ENCODE data around the gene UPP2.

The UPP2 gene

DNA sequence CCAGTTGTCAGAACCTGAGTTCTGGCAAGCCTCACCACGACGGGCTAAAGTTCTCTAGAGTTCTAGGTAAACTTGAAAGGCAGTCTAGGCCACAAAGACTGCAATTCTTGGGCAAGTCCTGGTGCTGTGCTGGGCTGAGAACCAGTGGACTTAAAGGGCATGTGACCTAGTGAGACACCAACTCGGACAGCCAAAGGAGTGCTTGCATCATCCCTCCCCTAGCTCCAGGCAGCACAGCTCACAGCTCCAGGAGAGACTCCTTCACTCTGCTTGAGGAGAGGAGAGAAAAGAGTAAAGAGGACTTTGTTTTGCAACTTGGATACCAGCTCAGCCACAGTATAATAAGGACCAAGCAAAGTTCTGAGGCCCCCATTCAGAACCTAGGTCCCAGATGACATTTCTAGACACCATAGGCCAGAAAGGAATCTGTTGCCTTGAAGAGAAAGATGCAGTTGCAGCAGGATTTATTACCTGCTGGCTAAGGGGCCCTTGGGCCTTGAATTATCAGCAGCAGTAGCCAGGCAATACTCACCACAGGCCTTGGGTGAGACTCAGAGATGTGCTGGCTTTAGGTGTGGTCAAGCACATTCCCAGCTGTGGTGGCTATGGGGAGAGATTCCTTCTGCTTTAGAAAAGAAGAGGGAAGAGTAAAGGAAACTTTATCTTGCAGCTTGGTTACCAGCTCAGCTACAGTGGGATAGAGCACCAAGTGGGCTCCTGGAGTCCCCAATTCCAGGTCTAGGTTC lies 51.8 kb downstream of the UPP2 start:
- H3K4me3 ChIP-seq (ENCODE audit: low read length): no peak overlapping the region
- no peaks in the 10 kb centered on the region for H3K9me3 ChIP-seq (ENCODE audit: insufficient read depth, low read length)
- no peak overlapping the region for H3K9ac ChIP-seq (ENCODE audit: low read length)
- no peaks in the 10 kb centered on the region for H3K4me1 ChIP-seq (ENCODE audit: low read length)
- H4K20me1 ChIP-seq (ENCODE audit: insufficient read depth, low read length): no peaks in the 10 kb centered on the region
- no peak overlapping the region for H2AFZ ChIP-seq (ENCODE audit: low read depth, low read length)
- H3K27ac ChIP-seq (ENCODE audit: low read length): no peak overlapping the region
- no peak overlapping the region for H3K4me2 ChIP-seq (ENCODE audit: low read length)
- no peaks in the 10 kb centered on the region for H3K36me3 ChIP-seq (replicated peaks; ENCODE audit: low read depth, low read length)
- TF ChIP-seq EZH2phosphoT487 (IDR thresholded peaks at IDR 0.05; ENCODE audit: low read depth): no peak
- TF ChIP-seq, protein P1, sequence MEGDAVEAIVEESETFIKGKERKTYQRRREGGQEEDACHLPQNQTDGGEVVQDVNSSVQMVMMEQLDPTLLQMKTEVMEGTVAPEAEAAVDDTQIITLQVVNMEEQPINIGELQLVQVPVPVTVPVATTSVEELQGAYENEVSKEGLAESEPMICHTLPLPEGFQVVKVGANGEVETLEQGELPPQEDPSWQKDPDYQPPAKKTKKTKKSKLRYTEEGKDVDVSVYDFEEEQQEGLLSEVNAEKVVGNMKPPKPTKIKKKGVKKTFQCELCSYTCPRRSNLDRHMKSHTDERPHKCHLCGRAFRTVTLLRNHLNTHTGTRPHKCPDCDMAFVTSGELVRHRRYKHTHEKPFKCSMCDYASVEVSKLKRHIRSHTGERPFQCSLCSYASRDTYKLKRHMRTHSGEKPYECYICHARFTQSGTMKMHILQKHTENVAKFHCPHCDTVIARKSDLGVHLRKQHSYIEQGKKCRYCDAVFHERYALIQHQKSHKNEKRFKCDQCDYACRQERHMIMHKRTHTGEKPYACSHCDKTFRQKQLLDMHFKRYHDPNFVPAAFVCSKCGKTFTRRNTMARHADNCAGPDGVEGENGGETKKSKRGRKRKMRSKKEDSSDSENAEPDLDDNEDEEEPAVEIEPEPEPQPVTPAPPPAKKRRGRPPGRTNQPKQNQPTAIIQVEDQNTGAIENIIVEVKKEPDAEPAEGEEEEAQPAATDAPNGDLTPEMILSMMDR (IDR thresholded peaks at IDR 0.05; ENCODE audit: low read depth, low read length): no peak
- H3K27me3 ChIP-seq (ENCODE audit: low read depth, low read length): no peaks in the 10 kb centered on the region
- H3K79me2 ChIP-seq (ENCODE audit: low read length): no peaks in the 10 kb centered on the region

GRCh38 chr2:158154596-158154995 lies 52.9 kb downstream of the UPP2 start:
- Histone ChIP-seq H3K27me3 (ENCODE audit: low read depth, low read length) (no peaks in the 10 kb centered on the region; the same call in 1 of the 2 replicates), H3K4me2 (ENCODE audit: low read length) (no peak overlapping the region), H3K9ac (ENCODE audit: low read length) (no peak overlapping the region), H3K4me3 (ENCODE audit: low read length) (no peak overlapping the region), H3K79me2 (ENCODE audit: low read length) (no peaks in the 10 kb centered on the region), H2AFZ (ENCODE audit: low read depth, low read length) (no peak overlapping the region), H4K20me1 (ENCODE audit: insufficient read depth, low read length) (no peaks in the 10 kb centered on the region), H3K9me3 (ENCODE audit: insufficient read depth, low read length) (no peaks in the 10 kb centered on the region), H3K4me1 (ENCODE audit: low read length) (no peaks in the 10 kb centered on the region), H3K36me3 (replicated peaks; ENCODE audit: low read depth, low read length) (no peaks in the 10 kb centered on the region), H3K27ac (ENCODE audit: low read length) (no peak overlapping the region)
- TF ChIP-seq, protein P1 (IDR thresholded peaks at IDR 0.05; ENCODE audit: low read depth, low read length): no peak
- no peak for TF ChIP-seq EZH2phosphoT487 (IDR thresholded peaks at IDR 0.05; ENCODE audit: low read depth)

DNA sequence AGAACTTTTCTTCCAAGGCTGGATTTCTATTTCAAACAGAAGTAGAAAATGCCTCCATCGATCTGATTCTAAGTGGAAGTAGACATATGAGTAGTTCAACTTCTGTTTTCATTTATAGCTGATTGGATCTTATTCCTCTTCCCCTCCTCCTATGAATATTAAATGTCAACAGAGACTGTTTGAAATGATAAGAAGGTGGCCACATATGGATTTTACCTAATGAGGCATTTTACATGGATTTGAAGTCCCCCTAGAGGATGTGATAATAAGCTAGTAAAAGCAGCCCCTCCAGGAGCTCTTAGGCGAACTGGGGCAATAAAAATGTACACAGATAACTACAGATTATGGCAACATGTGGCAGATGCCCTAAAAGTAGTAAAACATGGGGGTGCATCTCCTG lies 71.0 kb downstream of the UPP2 start:
- H3K9me3 ChIP-seq (ENCODE audit: insufficient read depth, low read length): no peaks in the 10 kb centered on the region
- H3K4me3 ChIP-seq (ENCODE audit: low read length): no peak overlapping the region
- H2AFZ ChIP-seq (ENCODE audit: low read depth, low read length): no peak overlapping the region
- peaks cover 10% of the 10 kb centered on the region for H3K27me3 ChIP-seq (ENCODE audit: low read depth, low read length)
- no peaks in the 10 kb centered on the region for H4K20me1 ChIP-seq (ENCODE audit: insufficient read depth, low read length)
- H3K79me2 ChIP-seq (ENCODE audit: low read length): no peaks in the 10 kb centered on the region
- no peak overlapping the region for H3K27ac ChIP-seq (ENCODE audit: low read length)
- no peak overlapping the region for H3K9ac ChIP-seq (ENCODE audit: low read length)
- no peaks in the 10 kb centered on the region for H3K36me3 ChIP-seq (replicated peaks; ENCODE audit: low read depth, low read length)
- H3K4me2 ChIP-seq (ENCODE audit: low read length): no peak overlapping the region
- no peaks in the 10 kb centered on the region for H3K4me1 ChIP-seq (ENCODE audit: low read length)
- TF ChIP-seq, protein P1 (IDR thresholded peaks at IDR 0.05; ENCODE audit: low read depth, low read length): no peak
- no peak for TF ChIP-seq EZH2phosphoT487 (IDR thresholded peaks at IDR 0.05; ENCODE audit: low read depth)

GRCh38 chr2:158174495-158174894 lies 72.8 kb downstream of the UPP2 start:
- TF ChIP-seq EZH2phosphoT487 (IDR thresholded peaks at IDR 0.05; ENCODE audit: low read depth): no peak
- TF ChIP-seq, protein P1 (IDR thresholded peaks at IDR 0.05; ENCODE audit: low read depth, low read length): no peak

More at GRCh38 chr2:158174495-158174894, 72.8 kb downstream of the UPP2 start:
- Histone ChIP-seq H3K4me3 (ENCODE audit: low read length) (no peak overlapping the region), H3K36me3 (replicated peaks; ENCODE audit: low read depth, low read length) (no peaks in the 10 kb centered on the region), H3K9me3 (ENCODE audit: insufficient read depth, low read length) (no peaks in the 10 kb centered on the region), H3K27me3 (ENCODE audit: low read depth, low read length) (peaks cover 11% of the 10 kb centered on the region), H4K20me1 (ENCODE audit: insufficient read depth, low read length) (no peaks in the 10 kb centered on the region), H3K27ac (ENCODE audit: low read length) (no peak overlapping the region), H3K79me2 (ENCODE audit: low read length) (no peaks in the 10 kb centered on the region), H3K9ac (ENCODE audit: low read length) (no peak overlapping the region), H3K4me1 (ENCODE audit: low read length) (no peaks in the 10 kb centered on the region), H3K4me2 (ENCODE audit: low read length) (no peak overlapping the region), H2AFZ (ENCODE audit: low read depth, low read length) (no peak overlapping the region)

Measured in OCI-LY3 (cell line).